Endodermal cell (in vitro differentiated cells): ENCODE measurements around the gene NEDD4L. TPM values are rescaled to one million over a fixed set of nuclear protein-coding genes. Genes with fewer than 3 reads are reported as not detected.

Source experiments
- DNase-seq: peaks from one replicate; pipeline ENCODE4 v3.0.0-alpha.2; 2017
- H3K27ac ChIP-seq: 2 replicates; pipeline ENCODE4 v1.5.1; 2013; ENCODE audit warnings: mild to moderate bottlenecking, low read depth, low read length, moderate library complexity
- H3K27me3 ChIP-seq: 2 replicates; pipeline ENCODE4 v1.6.1; 2013; ENCODE audit warnings: mild to moderate bottlenecking, low read length, moderate library complexity; ENCODE audit not compliant: insufficient read depth, control insufficient read depth, poor library complexity, severe bottlenecking
- H3K36me3 ChIP-seq: 2 replicates; pipeline ENCODE4 v1.7.0; 2013; ENCODE audit warnings: mild to moderate bottlenecking, low read length, moderate library complexity; ENCODE audit not compliant: control insufficient read depth, insufficient read depth
- H3K4me1 ChIP-seq: one replicate; pipeline ENCODE4 v1.7.0; 2013; ENCODE audit warnings: low read length; ENCODE audit not compliant: control insufficient read depth, insufficient read depth
- H3K4me3 ChIP-seq: 2 replicates; pipeline ENCODE4 v1.5.1; 2013; ENCODE audit warnings: mild to moderate bottlenecking, low read length, moderate library complexity
- H3K9ac ChIP-seq: 2 replicates; pipeline ENCODE4 v1.6.1; 2013; ENCODE audit warnings: mild to moderate bottlenecking, low read length, moderate library complexity; ENCODE audit not compliant: poor library complexity, severe bottlenecking; ENCODE audit errors: extremely low read depth
- H3K9me3 ChIP-seq: 2 replicates; pipeline ENCODE4 v1.6.1; 2013; ENCODE audit warnings: mild to moderate bottlenecking, low read length, moderate library complexity; ENCODE audit not compliant: control insufficient read depth
- H3K27ac Mint-ChIP-seq: 2 replicates; pipeline ENCODE4 v1.8.0; 2020; ENCODE audit warnings: mixed read lengths
- H3K27me3 Mint-ChIP-seq: 2 replicates; pipeline ENCODE4 v1.8.0; 2021; ENCODE audit warnings: mild to moderate bottlenecking, mixed read lengths; ENCODE audit not compliant: insufficient read depth
- H3K36me3 Mint-ChIP-seq: 2 replicates; pipeline ENCODE4 v1.8.0; 2020; ENCODE audit warnings: low read depth, mixed read lengths
- H3K4me1 Mint-ChIP-seq: 2 replicates; pipeline ENCODE4 v1.8.0; 2020; ENCODE audit warnings: mixed read lengths
- H3K4me3 Mint-ChIP-seq: 2 replicates; pipeline ENCODE4 v1.8.0; 2020; ENCODE audit warnings: mild to moderate bottlenecking, moderate library complexity, mixed read lengths
- H3K9me3 Mint-ChIP-seq: 2 replicates; pipeline ENCODE4 v1.8.0; 2020; ENCODE audit warnings: mild to moderate bottlenecking, mixed read lengths
- CTCF ChIP-seq: fragments of 200-600 bp; sonication (generic); conservative IDR thresholded peaks from 2 replicates; pipeline ENCODE4 v1.5.0; 2021; ENCODE audit warnings: antibody characterized with exemption, mild to moderate bottlenecking
- WGBS, 2 experiments: methylation state at CpG; one replicate each; pipeline versions ENCODE4 v1.1.5 to v1.1.7; 2013; ENCODE audit warnings: missing lambda C conversion rate in 2 of 2, mixed read lengths in 1 of 2; ENCODE audit not compliant: insufficient coverage in 1 of 2, insufficient read length in 1 of 2; 5-methylcytosine and 5-hydroxymethylcytosine counted together
- total RNA-seq, 2 donors: library from RNA; stranded (reverse); fragmentation: NEBNext Ultra II Directional in 1 of 2; extraction: Animal tissue kit (Norgen Biotek cat#: 25700) in 1 of 2; gene quantifications; 2 replicates in 1 of 2; 3 replicates in 1 of 2; pipeline ENCODE4 v1.2.1, GENCODE V29; 2021

The NEDD4L gene
- total RNA-seq, 2 donors from 2014 or later: 70.5 to 75.3 TPM

- no peaks in the 10 kb centered on the region for H3K27me3 ChIP-seq
- peaks cover 3% of the 10 kb centered on the region for H3K9me3 ChIP-seq
- 58% methylated on average over 2 of the region's 2 CpGs; no CpG with 5 or more reads in 1 of the 2 experiments for WGBS, 2 experiments
- Mint-ChIP-seq H3K27me3 (no peaks in the 10 kb centered on the region), H3K9me3 (peaks cover 3% of the 10 kb centered on the region), H3K27ac (peak overlapping the region; percentile 91), H3K4me3 (no peak overlapping the region), H3K4me1 (peaks cover 33% of the 10 kb centered on the region), H3K36me3 (no peaks in the 10 kb centered on the region)
- no peak overlapping the region for H3K27ac ChIP-seq
- H3K4me1 ChIP-seq: peaks cover 33% of the 10 kb centered on the region
- no peak for TF ChIP-seq CTCF
- peak overlapping the region; percentile 9 for H3K9ac ChIP-seq
- H3K36me3 ChIP-seq: no peaks in the 10 kb centered on the region
- H3K4me3 ChIP-seq: peak overlapping the region; percentile 76
- no peak for DNase-seq
These were observed 17.2 kb upstream of the NEDD4L start for GRCh38 chr18:58026857-58027256.

- no peaks in the 10 kb centered on the region for H3K27me3 Mint-ChIP-seq
- no peaks in the 10 kb centered on the region for H3K36me3 ChIP-seq
- H3K27me3 ChIP-seq: no peaks in the 10 kb centered on the region
- H3K27ac ChIP-seq: no peak overlapping the region
- no peaks in the 10 kb centered on the region for H3K9me3 ChIP-seq
- H3K4me1 Mint-ChIP-seq: peaks cover 33% of the 10 kb centered on the region
- WGBS, 2 experiments: 89 to 100% methylated on average over 1 to 3 of the region's 3 CpGs
- no peak overlapping the region for H3K4me3 ChIP-seq
- no peak overlapping the region for H3K4me3 Mint-ChIP-seq
- peak overlapping the region; percentile 8 for H3K27ac Mint-ChIP-seq
- DNase-seq: no peak
- H3K36me3 Mint-ChIP-seq: no peaks in the 10 kb centered on the region
- H3K9me3 Mint-ChIP-seq: no peaks in the 10 kb centered on the region
- no peak for TF ChIP-seq CTCF
- peaks cover 33% of the 10 kb centered on the region for H3K4me1 ChIP-seq
- H3K9ac ChIP-seq: peak overlapping the region; percentile 9
These were observed 16.7 kb upstream of the NEDD4L start for GRCh38 chr18:58027341-58027740.

- Mint-ChIP-seq H3K36me3 (no peaks in the 10 kb centered on the region), H3K27me3 (no peaks in the 10 kb centered on the region), H3K27ac (no peak overlapping the region), H3K9me3 (no peaks in the 10 kb centered on the region), H3K4me3 (no peak overlapping the region), H3K4me1 (peaks cover 33% of the 10 kb centered on the region)
- peaks cover 33% of the 10 kb centered on the region for H3K4me1 ChIP-seq
- no peak overlapping the region for H3K9ac ChIP-seq
- H3K4me3 ChIP-seq: no peak overlapping the region
- DNase-seq: no peak
- H3K36me3 ChIP-seq: no peaks in the 10 kb centered on the region
- H3K27me3 ChIP-seq: no peaks in the 10 kb centered on the region
- H3K9me3 ChIP-seq: no peaks in the 10 kb centered on the region
- H3K27ac ChIP-seq: no peak overlapping the region
- TF ChIP-seq CTCF: no peak
- WGBS, 2 experiments: 94 to 96% methylated on average over 3 to 4 of the region's 4 CpGs
These were observed 15.8 kb upstream of the NEDD4L start for GRCh38 chr18:58028109-58028784.
